SHP77 (cell line): ENCODE data around the gene SPNS3.

Experiments used
- DNase-seq, 2 experiments: peaks; one replicate each; lab custom pipeline; 2025; lab: John Stamatoyannopoulos, UW

Gene SPNS3

GRCh38 chr17:4509923-4510617, 76.3 kb downstream of the SPNS3 start:
- no peak for DNase-seq

DNA sequence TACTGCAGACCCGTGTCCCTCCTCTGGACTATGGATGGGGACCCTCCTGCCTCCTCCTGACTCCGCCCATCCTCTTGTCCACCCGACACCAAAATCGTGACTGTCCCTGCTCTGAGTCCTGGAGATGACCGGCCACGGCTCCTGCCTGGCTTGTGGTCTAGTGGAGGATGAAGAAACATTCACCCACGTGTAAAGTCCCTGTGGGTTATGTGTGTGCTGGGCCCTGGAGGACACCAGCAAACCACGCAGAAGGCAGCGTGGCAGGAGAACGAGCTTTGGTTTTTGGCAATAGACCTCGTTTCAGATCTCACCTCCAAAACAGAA, 76.8 kb downstream of the SPNS3 start:
- DNase-seq, result no peak

GRCh38 chr17:4511199-4511932, 77.6 kb downstream of the SPNS3 start:
- DNase-seq, result no peak

GRCh38 chr17:4512156-4513112, 78.7 kb downstream of the SPNS3 start:
- no peak for DNase-seq

DNA sequence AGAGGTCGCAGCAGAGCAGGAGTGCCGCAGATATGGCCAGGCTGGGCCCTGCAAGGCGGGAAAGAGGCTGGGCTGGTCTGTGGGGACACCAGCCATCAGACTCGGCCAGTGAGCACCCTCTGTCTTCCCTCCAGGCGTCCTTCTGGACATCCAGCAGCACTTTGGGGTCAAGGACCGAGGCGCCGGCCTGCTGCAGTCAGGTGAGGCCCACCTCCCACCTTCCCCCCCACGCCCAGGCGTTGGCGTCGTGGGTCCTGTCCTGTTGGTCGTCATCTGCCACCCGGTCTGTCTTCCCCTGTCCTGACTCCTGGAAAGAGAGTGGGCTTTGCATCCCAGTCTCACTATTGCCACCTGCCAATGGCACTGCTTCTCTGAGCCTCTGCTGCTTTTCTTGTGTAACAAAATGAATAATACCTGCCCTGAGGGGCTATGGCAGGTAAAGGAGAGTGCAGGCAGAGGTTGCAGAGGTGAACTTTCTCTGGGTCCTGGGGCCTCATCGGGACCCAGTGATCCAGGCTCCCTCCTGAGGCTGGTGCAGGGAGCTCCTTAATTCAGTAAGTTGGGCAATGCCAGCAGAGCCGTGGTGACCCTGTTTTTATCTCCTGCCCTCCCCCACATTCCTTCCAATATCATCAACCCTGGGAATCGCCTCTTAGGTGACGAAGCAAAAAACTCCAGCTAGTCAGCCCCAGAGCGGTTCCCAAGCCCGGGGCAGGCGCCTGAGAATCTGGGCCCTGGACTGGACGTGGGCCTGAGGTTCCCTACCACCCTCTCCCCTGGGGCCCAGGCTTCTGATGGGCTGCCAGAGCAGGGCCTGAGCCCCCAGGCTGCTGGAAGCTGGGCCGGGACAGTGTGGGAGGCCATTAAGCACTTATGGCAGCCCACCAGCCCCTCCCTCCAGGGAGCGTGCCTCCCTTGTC, 79.6 kb downstream of the SPNS3 start:
- no peak for DNase-seq

GRCh38 chr17:4514206-4514605, 80.5 kb downstream of the SPNS3 start:
- no peak for DNase-seq

GRCh38 chr17:4514779-4515178, 81.0 kb downstream of the SPNS3 start:
- no peak for DNase-seq

GRCh38 chr17:4515501-4515900, 81.8 kb downstream of the SPNS3 start:
- DNase-seq, result no peak

GRCh38 chr17:4516735-4517134, 83.0 kb downstream of the SPNS3 start:
- DNase-seq, result no peak

- DNase-seq, result no peak
Observed at GRCh38 chr17:4518901-4519300, 85.2 kb downstream of the SPNS3 start.

DNA sequence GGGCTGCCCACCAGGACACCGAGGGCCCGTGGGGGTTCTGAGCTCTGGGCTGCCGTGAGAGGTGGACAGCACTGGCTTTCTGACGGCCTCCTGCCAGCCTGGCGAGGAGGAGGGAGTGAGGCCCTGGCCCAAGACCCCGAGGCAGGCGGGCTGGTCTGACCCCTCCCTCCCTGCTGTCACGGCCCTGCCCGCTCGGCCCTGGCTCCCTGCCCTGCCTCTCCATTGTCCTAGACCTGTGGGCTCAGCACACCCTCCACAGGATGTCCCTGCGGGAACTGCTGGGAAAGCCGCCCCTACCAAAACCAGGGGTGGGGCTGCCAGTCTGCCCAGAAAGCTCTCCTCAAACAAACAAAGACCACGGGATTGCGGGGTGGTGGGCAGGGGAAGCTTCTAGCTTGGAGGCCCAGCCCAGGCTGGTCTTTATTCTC, 85.6 kb downstream of the SPNS3 start:
- no peak for DNase-seq

DNA sequence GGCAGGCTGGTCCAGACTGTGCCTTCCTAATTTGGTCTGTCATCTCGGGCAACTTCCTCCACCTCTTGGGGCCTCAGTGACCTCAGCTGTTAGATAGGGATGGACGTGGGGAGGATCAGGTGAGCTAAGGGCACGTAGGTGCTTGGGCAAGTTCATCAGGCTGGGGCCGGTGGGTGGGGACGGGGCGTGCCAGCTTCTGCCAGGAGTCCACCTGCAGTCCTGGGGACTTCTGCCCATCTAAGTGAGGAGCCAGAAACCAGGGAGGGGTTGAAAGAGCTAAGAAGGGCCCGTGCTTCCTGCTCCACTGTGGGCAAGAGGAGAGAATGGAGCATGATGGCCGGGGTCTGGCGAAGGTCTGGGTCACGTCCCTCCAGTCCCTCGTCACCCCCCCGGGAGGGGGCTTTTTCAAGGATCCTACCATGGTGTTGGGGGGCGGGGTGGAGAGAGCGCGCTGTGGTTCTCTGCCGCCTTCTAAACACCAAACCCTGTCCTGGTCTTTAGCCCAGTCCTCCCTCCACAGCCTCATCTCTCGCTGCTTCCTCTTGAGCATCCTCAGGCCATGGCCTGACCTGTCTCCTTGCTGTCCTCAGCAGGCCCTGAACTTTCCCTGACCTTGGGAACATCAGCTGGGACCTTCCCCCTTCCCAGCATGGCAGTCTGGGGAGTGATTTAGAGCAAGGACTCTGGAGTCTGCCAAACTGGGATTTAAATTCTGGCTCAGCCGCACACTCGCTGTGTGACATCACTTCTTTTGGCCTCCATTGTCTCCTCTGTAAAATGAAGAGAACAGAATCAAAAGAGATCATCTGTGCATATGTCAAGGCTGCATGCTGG, 86.5 kb downstream of the SPNS3 start:
- DNase-seq, result no peak

- DNase-seq, result no peak
Observed at GRCh38 chr17:4520894-4521600, 87.3 kb downstream of the SPNS3 start.

GRCh38 chr17:4522661-4523060, 88.9 kb downstream of the SPNS3 start:
- no peak for DNase-seq

- no peak for DNase-seq
Observed at GRCh38 chr17:4523946-4524345, 90.2 kb downstream of the SPNS3 start.

- no peak for DNase-seq
Observed at GRCh38 chr17:4525691-4526397, 92.1 kb downstream of the SPNS3 start.

- no peak for DNase-seq
Observed at GRCh38 chr17:4527134-4527533, 93.4 kb downstream of the SPNS3 start.

- no peak for DNase-seq
Observed at GRCh38 chr17:4527566-4528125, 93.9 kb downstream of the SPNS3 start.

- no peak for DNase-seq
Observed at GRCh38 chr17:4529533-4530152, 95.9 kb downstream of the SPNS3 start.
